Measurements from ENCODE around the gene FAHD2A.

GRCh38 chr2:95402370-95403203 lies at the start of gene FAHD2A:
- TF ChIP-seq CTCF (IDR thresholded peaks at IDR 0.05) (no peak), POLR2A (IDR thresholded peaks at IDR 0.05) (no peak)

Measured in lower leg skin (tissue), 3 donors.